Stimulated activated memory B cell treated with anti-CD40 and anti-IgM and Interleukin-4, amounts not matched to agents 10 μg/mL and 1 μg/mL and 100 μg/mL, for 72 hours (primary cell): ENCODE results near the gene ERMN.
"Not testable (repeated sequence)": the region's sequence is repeated elsewhere in the genome, so short reads cannot be mapped to it uniquely, and the experiment has no call there.

Source experiments
- ATAC-seq: fragments of 150-1000 bp; cut with Tn5 transposase; 2 replicates; pipeline ENCODE4 v1.10.0; 2021
- H3K27ac Mint-ChIP-seq: one replicate; pipeline ENCODE4 v1.8.0; 2022; ENCODE audit warnings: mild to moderate bottlenecking, mixed read lengths
- H3K27me3 Mint-ChIP-seq: one replicate; pipeline ENCODE4 v1.8.0; 2022; ENCODE audit warnings: mixed read lengths
- H3K36me3 Mint-ChIP-seq: one replicate; pipeline ENCODE4 v1.8.0; 2022; ENCODE audit warnings: mixed read lengths
- H3K4me1 Mint-ChIP-seq: one replicate; pipeline ENCODE4 v1.8.0; 2022; ENCODE audit warnings: mixed read lengths
- H3K4me3 Mint-ChIP-seq: one replicate; pipeline ENCODE4 v1.8.0; 2022; ENCODE audit warnings: mild to moderate bottlenecking, moderate library complexity, mixed read lengths
- H3K9me3 Mint-ChIP-seq: one replicate; pipeline ENCODE4 v1.8.0; 2022; ENCODE audit warnings: mixed read lengths

Gene ERMN

DNA sequence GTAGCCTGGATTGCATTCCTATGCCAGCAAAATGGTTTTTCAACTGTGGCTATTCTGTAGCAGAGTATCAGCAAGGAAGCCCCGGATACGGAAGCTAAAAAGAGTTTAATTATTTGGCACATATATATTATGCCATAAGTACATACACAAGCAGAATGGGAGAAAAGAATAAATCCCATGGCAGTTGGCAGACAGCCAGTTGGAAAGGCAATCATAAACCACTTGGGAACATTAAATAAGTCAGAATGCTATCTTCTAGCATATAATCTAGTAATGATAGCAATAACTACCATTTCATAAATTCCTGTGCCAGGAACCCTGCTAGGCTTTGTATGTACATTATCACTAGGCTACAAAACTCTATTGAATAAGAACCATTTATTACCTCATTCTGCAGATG, 42.2 kb downstream of the ERMN start:
- Mint-ChIP-seq H3K27me3 (peaks cover 45% of the 10 kb centered on the region), H3K27ac (no peak overlapping the region), H3K4me3 (no peak overlapping the region), H3K9me3 (peaks cover 4% of the 10 kb centered on the region), H3K36me3 (no peaks in the 10 kb centered on the region), H3K4me1 (no peaks in the 10 kb centered on the region)
- ATAC-seq: no peak

DNA sequence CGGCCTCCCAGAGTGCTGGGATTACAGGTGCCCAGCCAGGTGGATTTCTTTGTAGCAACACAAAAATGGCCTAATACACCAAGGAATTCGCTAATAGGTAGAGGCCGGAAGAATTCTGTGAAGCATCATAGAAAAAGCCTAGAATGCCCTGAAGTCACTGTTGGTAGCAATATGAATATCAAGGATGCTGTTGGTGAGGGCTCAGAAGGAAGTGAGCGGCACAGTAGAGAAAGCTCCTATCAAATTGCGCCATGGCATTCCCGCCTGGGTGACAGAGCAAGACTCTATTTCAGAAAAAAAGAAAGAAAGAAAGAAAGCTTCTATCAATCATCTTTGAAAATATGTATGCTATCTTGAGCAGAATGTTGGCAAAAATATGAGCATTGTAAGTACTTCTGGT, 44.3 kb downstream of the ERMN start:
- ATAC-seq: no peak
- Mint-ChIP-seq H3K4me3 (no peak overlapping the region), H3K9me3 (peaks cover 4% of the 10 kb centered on the region), H3K27ac (no peak overlapping the region), H3K4me1 (no peaks in the 10 kb centered on the region), H3K27me3 (peaks cover 50% of the 10 kb centered on the region), H3K36me3 (no peaks in the 10 kb centered on the region)

DNA sequence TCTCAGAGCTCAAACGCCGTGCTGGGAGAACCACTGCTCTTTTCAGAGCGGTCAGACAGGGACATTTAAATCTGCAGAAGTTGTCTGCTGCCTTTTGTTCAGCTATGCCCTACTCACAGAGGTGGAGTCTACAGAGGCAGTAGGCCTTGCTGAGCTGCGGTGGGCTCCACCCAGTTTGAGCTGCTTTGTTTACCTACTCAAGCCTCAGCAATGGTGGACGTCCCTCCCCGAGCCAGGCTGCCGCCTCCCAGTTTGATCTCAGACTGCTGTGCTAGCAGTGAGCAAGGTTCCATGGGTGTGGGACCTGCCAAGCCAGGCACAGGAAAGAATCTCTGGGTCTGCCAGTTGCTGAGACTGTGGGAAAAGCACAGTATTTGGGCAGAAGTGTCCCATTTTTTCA, 46.3 kb downstream of the ERMN start:
- H3K4me3 Mint-ChIP-seq, H3K36me3 Mint-ChIP-seq, H3K4me1 Mint-ChIP-seq, H3K9me3 Mint-ChIP-seq, ATAC-seq, H3K27ac Mint-ChIP-seq: not testable (repeated sequence)
- H3K27me3 Mint-ChIP-seq: peaks cover 50% of the 10 kb centered on the region

DNA sequence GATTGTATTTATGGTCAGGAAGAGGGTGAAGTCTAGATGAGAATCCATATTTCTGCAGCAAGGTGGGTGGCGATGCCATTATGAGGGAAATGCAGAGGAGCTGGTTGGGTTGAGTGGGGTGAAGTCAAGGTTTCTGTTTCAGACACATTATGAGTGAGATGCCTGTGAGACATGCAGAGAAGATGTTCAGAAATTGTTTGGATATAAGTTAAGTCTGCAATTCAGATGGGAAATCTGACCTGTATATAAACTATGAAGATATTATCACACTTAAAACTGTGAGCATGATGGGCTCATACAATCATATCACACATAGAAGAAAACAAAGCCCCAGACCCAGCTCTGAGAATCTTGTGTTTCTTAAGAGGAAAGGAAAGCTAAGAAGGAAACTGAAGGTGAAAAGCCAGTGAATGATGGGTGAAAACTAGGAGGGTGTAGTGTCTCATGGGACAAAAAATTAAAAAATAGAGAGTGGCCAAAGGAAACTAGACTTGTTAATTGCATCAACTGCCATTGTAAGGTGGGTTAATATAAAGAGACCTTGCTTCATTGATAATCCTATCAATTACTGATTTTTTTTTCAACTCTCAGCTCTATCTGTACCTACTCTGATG, 53.9 kb downstream of the ERMN start:
- Mint-ChIP-seq H3K36me3 (no peaks in the 10 kb centered on the region), H3K27ac (no peak overlapping the region), H3K27me3 (peaks cover 7% of the 10 kb centered on the region), H3K4me1 (peaks cover 18% of the 10 kb centered on the region), H3K4me3 (no peak overlapping the region), H3K9me3 (no peaks in the 10 kb centered on the region)
- no peak for ATAC-seq

DNA sequence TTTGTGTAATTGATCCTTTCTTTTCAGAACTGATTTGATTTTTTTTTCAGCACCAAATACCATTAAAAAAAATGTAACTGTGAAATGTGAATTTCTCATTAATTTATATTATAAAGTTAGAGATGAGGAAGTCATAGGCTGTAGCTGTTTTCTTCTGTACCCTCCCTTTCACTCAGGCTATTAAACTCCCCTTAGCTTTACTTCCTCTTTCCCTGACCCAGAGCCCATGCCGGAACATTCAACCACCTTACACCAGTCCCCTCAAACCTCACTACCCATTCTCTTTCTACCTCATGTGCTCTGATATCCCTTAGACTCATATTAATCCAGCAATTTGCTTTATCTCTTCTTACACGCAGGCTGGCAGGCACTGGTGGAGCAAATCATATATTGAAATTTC, 55.7 kb downstream of the ERMN start:
- ATAC-seq: peak; percentile 82
- H3K27me3 Mint-ChIP-seq: peaks cover 11% of the 10 kb centered on the region
- H3K9me3 Mint-ChIP-seq: no peaks in the 10 kb centered on the region
- no peaks in the 10 kb centered on the region for H3K36me3 Mint-ChIP-seq
- H3K4me3 Mint-ChIP-seq: no peak overlapping the region
- peaks cover 18% of the 10 kb centered on the region for H3K4me1 Mint-ChIP-seq
- H3K27ac Mint-ChIP-seq: no peak overlapping the region

DNA sequence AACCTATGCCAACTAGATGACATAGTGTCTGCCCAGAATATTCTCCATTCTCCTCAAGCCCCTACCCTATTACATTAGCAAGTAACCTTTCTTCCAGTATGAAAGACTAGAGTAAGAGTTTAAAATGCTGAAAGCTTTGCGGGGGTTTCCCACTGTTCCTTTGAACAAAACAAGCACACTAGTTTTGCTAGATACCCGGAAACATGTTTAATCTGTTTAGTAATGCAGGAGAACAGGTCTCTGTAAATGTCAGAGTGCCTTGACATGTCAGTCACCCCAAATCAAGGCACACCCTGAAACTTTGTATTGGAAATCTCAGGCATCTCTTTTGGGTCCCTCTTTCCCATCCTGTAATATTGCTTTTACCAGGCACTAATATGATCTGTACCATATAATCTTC, 56.6 kb downstream of the ERMN start:
- ATAC-seq: no peak
- Mint-ChIP-seq H3K27ac (no peak overlapping the region), H3K4me1 (peaks cover 18% of the 10 kb centered on the region), H3K27me3 (peaks cover 11% of the 10 kb centered on the region), H3K4me3 (no peak overlapping the region), H3K9me3 (no peaks in the 10 kb centered on the region), H3K36me3 (no peaks in the 10 kb centered on the region)
